LHCN-M2 (cell line): ENCODE measurements around the gene YWHAQ. TPM values are rescaled to one million over a fixed set of nuclear protein-coding genes. Genes with fewer than 3 reads are reported as not detected.
"Not testable (repeated sequence)": the region's sequence is repeated elsewhere in the genome, so short reads cannot be mapped to it uniquely, and the experiment has no call there.

Source experiments
- DNase-seq: peaks from one replicate; pipeline ENCODE4 v3.0.0-alpha.2; 2012; ENCODE audit warnings: low read depth
- total RNA-seq: library from RNA; depleted of rRNA; stranded (reverse); fragments of >200 nt; gene quantifications from 2 replicates; pipeline ENCODE4 v1.2.3, GENCODE V29; 2014; rRNA removed

YWHAQ gene
- total RNA-seq, 1 experiment from 2014 or later: 455 TPM

DNA sequence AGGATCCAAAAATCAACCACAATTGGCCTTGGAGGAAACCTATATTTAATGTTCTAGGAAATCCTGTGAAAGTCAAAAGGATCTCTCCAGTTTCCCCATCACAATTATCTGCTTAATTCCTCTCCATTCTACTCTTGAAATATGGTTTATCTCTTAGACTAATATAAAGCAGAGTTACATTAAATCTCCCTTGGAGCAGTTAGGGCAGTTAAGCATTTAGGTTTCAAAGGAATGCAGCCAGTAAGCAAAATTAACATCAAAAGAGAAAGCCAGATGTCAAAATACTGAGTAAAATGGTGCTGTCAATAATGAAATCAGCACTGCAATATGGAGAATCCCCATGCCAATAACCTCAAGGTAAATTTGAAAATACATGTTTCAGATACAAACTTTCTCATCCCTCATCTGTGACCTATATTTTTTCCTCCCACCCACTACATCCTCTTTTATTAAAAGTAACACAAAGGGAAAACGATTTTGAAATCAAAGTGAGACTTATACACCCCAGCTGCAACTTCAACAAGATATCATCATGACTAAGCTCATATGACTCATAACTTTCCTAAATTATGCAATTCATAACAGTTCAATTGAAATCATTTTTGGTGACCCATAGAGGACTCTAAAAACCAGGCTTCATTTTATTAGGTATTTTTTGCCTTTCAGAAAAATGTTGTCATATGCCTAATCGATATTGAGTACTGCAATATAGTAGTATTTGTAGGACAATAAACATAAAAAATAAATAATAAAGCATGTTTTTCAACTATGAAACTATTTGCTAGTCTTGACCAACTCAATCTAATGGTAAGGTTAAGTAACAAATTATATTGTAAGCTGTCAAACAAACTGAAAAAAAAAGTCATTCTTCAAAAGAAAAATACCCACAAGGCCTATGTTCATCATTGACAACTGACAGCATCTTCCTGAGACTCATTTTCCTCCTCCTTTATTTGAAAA, 78.3 kb downstream of the YWHAQ start:
- peak; percentile 84 for DNase-seq

DNA sequence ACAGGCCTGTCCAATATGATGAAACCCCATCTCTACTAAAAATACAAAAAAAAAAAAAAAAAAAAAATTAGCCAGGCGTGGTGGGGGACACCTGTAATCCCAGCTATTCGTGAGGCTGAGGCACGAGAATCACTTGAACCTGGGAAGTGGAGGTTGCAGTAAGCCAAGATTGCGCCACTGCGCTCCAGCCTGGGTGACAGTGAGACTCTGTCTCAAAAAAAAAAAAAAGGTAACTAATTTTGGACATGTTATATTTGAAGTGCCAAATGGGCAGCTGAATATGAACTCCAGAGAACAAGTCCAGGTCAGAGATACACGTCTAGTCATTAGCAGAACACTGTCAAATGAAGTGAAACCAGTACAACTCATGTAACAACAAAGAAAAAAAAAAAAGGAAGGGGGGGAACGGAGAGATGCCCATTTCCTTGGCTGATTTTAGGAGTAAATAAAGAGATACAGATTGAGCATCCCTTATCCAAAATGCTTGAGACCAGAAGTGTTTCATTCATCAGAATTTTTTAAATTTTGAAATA, 79.9 kb downstream of the YWHAQ start:
- DNase-seq: not testable (repeated sequence)

DNA sequence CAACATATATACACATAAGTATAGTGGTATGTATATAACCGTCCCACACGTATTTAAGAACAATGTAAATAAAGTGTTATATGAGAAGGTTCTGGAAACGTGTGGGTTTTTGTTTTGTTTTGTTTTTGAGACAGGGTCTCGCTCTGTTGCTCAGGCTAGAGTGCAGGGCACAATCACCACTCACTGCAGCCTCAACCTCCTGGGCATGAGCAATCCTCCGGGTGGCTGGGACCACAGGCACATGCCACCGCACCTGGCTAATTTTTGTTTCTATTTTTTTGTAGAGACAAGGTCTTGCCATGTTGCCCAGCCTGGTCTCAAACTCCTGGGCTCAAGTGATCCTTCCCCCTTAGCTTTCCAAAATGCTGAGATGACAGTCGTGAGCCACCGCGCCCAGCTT, 81.4 kb downstream of the YWHAQ start:
- DNase-seq: no peak

DNA sequence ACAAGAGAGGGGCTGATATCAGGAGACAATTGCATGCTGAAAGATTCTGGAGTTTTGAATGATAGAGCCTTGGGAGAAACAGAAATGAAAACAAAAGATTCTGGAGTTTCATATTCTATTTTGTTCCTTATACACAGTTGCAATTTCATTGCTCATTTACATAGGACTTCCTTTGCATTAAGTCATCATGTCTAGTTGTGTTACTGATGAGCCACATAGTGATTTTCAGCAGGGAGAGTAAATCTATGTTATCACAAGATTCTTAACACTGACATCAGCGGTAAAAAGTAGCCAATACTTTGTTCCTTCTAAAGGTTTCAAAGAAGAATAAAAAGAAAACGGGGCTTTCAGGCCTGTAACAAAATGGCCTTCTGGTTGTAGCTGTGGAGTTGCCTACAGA, 82.3 kb downstream of the YWHAQ start:
- DNase-seq: no peak

DNA sequence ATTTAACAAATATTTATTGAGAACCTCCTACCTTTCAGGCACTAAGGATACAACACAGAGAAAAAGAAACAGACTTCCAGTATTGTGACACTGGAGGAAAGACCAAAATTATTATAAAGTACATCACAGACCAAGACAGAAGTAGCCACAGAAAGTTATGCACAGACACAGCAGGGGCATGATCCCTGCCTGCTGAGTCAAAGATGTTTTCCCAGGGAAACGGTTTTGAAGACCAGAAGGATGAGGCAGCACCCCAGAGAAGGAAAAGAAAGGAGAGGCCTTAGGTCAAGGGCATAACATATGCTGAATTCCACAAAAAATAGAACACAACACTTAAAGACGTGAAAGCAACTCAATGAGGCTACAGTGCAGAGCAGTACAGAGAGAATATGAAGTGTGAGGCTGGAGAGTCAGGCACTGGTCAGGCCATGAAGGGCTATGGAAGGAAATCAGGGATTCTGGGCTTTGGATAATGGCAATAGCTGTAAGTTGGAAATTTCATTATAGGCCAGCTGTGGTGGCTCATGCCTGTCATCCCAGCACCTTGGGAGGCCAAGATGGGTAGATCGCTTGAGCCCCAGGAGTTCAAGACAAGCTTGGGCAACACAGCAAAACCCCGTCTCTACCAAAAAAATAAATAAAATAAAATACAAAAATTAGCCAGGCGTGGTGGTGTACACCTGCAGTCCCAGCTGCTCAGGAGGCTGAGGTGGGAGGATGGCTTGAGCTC, 83.4 kb downstream of the YWHAQ start:
- DNase-seq: peak; percentile 86

DNA sequence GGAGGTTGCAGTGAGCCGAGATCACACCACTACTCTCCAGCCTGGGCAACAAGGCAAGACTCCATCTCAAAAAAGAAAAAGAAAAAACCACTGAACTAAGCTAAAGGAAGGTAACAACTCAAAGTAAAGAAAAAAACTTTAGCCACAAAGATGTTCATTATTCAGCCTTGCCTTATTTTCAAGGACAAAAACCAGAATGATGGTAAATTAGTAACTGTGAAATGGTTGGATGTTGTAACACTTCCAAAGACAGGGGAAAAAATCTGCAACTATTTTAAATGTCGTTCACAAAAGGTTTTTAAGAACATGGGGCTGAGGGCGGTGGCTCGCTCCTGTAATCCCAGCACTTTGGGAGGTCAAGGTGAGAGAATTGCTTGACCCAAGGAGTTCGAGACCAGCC, 85.3 kb downstream of the YWHAQ start:
- no peak for DNase-seq

DNA sequence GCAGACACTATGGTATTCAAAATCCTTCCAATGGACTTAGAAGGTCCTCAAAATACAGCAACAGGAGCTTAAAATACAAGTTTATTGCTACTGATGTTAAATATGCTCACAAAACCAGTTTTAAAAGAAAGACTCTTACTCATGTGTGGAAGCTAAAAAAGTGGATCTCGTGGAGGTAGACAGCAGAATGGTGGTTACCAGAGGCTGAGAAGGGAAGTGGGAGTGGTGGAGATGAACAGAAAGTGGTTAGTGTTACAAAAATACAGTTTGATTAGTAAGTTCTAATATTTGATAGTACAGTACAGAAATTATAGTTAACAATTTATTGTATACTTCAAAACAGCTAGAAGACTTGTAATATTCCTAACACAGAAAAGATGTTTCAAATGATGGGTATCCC, 87.2 kb downstream of the YWHAQ start:
- DNase-seq: no peak

DNA sequence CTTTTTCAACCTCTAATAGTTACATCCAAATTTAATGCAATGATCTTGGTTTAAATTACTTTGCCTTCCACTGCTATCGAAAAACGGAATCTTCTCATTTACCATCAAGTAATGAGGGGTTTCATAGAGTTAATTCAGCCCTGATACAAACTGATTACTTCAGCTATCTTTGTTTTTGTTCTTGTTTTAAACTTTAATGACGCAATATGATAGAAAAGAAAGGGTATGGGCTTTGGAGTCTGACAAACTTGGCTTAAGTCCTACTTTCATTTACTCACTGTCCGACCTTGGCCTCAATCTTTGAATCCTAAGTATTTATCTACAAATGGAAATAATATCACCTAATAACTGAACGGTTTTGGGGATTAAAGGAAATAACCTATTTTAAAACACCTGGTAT, 91.3 kb downstream of the YWHAQ start:
- DNase-seq: peak; percentile 30

DNA sequence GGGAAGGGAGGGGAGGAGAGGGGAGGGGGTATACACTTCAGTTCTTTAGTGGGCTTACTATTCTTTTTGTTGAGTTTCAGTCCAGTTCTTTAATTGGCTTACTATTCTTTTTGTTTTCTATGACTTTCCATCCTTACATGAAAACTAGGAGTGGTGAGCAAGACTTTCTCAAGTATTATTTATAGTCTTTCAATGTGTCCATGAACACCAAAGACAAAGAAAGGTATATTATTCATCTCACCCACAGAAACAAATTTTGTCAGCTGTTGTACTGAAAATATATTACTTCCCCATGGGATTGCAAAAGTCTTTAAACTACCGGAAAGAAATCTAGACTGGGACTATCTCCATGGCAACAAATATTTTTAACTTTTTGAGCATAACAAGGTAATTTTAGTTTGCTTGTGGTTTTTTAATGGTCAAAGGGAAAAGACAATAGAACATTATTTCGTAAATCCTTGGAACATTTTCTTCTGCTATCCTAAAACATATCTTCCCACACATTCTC, 92.7 kb downstream of the YWHAQ start:
- DNase-seq: peak; percentile 99

DNA sequence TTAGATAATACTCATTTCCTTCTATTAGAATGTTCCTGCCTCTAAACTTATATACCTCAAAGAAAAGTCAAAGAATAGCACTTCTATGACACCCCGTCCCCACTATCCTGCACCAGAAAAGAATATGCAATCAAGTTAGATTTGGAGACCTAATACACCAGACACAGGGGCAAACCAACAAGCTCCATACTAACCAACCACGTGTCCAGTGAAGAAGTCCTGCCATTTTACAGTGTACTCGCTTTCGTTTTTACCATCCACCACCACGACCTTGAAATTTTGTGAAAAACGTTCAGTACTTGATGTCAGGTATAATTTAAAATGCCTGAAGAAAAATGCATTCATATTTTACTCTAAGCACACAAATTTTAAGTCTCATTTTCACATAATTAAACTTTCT, 94.3 kb downstream of the YWHAQ start:
- no peak for DNase-seq

DNA sequence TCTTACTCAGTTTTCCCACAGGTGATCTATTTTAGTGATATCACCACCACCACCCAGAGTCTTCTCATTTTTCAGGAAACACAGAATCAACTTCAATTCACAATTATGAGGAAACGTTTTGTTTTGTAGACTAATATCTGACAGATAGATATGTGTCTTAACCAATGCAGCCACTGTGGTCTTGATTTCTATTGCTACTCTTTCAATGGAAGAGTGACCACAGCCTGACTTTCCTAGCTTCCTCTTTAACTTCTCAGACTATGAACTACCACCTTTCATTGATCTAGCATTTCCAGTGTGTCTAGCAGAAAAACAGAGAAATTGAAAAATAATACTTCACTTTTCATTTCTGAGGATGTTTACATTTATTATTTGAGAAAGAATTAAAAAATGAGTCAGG, 95.6 kb downstream of the YWHAQ start:
- DNase-seq: no peak

Other genes with a start within 250 kb of the YWHAQ start
- gene ITGB1BP1, start 207.5 kb downstream of the YWHAQ start, total RNA-seq: 50.1 and 57.3 TPM in 2 replicates
- 56.0 and 61.0 TPM in 2 replicates for gene CPSF3, start 207.3 kb downstream of the YWHAQ start, total RNA-seq
- gene IAH1, start 156.4 kb downstream of the YWHAQ start, total RNA-seq: 61.2 and 69.3 TPM in 2 replicates
- gene ADAM17, start 75.2 kb downstream of the YWHAQ start, total RNA-seq: 21.2 and 25.2 TPM in 2 replicates
- gene TAF1B, start 212.5 kb upstream of the YWHAQ start, total RNA-seq: 23.0 and 23.9 TPM in 2 replicates